GM18907 (cell line): ENCODE measurements around the gene MDFI.

ENCODE experiments used
- ATAC-seq: cut with Tn5 transposase; IDR thresholded peaks from one replicate; pipeline ENCODE4 v1.9.1; 2021; ENCODE audit warnings: mild to moderate bottlenecking, moderate library complexity; ENCODE audit not compliant: unreplicated experiment

Gene MDFI

GRCh38 chr6:41630946-41631345 lies 7.3 kb upstream of the MDFI start:
- no peak for ATAC-seq

DNA sequence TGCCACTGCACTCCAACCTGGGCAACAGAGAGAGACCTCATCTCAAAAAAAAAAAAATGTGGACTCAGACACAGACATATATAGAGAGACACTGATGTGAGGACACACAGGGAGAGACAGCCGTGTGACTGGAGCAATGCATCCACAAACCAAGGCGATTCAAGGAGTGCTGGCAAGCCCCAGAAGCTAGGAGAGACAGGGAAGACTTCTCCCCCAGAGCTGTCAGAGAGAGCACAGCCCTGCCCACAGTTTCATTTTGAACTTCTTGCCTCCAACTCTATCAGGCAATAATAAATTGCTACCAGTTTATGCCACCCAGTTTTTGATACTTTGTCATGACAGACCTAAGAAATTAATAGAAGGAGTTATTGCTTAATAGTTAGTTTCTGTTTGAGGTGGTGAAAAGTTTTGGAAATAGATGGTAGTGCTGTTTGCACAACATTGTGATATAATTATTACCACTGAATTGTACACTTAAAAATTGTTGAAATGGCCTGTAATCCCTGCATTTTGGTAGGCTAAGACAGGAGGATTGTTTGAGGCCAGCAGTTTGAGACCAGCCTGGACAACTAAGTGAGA lies 5.1 kb upstream of the MDFI start:
- ATAC-seq: no peak

GRCh38 chr6:41634657-41635056 lies 3.6 kb upstream of the MDFI start:
- ATAC-seq: no peak

- no peak for ATAC-seq
These were observed 2.9 kb upstream of the MDFI start for GRCh38 chr6:41635365-41635764.

GRCh38 chr6:41636833-41637193 lies 1.5 kb upstream of the MDFI start:
- no peak for ATAC-seq

- ATAC-seq: no peak
These were observed 870 bp upstream of the MDFI start for GRCh38 chr6:41637194-41638001.

- no peak for ATAC-seq
These were observed 904 bp downstream of the MDFI start for GRCh38 chr6:41638935-41639808.

GRCh38 chr6:41639809-41640371 lies 1.6 kb downstream of the MDFI start:
- ATAC-seq: no peak

DNA sequence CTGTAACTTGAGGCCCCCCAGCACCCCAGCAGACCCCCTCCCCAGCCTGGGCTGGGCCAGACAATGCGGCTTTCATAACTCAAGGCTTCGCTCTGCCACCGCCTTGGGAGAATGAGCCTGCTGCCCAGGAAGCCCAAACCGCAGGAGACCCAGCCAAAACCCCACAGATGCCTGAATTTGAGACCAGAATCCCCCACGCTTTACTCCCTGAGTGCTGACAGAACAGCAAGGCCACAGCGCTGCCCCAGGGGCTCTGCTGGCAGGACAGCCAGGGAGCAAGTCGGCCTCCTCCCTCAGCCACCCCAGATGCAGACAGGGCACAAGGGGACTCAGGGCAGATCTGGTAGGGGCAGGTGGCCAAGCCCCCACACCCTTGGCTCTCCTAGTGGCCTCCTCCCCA lies 2.2 kb downstream of the MDFI start:
- no peak for ATAC-seq

DNA sequence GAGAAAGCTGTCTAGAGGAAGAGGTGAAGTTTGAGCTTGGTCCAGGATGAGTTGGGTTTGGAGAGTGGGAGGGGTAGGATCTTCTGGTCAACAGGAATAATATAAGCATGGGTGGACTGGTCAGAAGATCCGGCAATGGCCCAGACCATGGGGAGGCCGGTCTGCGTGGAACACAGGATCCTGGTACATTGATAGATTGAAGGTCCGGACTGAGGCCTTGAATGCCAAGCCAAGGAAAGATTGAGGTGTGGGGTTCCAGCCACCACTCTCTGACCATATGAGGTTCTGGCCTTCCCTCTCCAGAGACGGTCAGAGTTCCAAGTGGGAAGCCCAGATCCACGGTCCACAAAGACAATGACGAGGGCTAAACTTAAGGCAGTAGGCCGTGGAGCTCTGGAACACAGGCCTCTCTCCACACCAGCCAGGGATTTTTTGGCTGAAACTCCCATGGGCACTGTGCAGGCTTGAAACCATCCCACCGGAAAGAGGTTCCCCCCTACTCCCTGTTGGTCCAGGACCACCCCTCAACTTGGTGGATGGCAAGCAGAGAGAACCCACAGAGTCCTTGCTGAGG lies 3.2 kb downstream of the MDFI start:
- no peak for ATAC-seq

DNA sequence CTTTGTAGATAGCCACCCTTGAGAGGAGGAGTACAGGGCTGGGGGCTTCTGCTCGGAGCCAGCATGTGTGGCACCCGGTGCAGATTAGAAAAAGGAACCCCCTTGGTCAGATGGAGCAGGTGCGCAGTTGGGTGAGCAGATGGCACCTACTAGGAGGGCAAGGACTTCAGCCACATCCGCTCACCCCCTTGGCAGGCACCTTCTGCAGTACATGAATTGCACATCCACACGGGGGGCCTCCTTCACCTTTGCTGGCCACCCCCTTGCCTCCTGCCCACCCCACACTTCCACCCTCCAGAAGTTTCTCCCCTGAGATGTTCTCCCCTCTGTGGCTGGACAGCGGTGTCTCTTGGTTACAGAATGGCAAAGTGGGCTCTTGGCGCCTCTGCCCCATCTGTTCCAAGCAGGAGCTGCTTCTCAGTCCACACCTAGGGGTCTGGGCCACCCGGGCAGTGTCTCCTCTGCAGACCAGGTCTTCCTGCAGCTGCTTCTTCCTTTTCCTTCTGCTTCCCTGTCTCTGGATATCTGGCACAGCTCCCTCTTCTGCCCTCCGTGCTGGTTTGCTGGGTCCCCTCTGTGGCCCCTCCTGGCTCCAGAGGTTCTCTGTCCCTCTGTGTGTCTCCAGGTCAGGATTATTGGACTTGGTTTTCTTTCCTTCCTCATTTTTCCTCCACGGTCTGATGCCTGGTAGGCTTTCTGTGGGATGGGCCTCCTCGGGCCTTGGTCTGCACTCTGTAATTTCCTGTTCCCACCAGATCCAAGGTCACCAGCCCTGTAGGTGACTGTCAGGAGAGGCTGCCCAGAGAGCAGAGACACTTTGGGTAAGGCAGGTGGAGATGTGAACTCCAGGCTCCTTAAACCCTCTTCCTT lies 4.1 kb downstream of the MDFI start:
- no peak for ATAC-seq

GRCh38 chr6:41642960-41643898 lies 5.0 kb downstream of the MDFI start:
- ATAC-seq: no peak

DNA sequence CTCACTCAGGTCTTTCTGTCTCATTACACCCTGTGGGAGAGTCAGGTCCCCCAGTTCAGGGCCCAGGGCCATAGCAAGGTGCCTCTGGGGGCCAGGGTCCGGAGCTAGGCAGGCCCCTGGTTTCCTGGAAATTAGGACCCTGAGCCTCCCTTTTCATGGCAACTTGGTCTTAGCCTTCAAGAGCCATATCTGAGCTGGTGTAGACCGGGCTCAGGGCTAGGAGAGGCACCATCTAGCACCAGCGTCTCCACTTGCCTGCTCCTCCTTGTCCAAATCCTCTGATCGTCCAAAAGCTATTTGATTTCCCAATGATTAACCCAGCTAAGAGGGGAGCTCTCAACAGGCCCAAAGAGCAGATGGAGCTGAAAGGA lies 5.6 kb downstream of the MDFI start:
- no peak for ATAC-seq

DNA sequence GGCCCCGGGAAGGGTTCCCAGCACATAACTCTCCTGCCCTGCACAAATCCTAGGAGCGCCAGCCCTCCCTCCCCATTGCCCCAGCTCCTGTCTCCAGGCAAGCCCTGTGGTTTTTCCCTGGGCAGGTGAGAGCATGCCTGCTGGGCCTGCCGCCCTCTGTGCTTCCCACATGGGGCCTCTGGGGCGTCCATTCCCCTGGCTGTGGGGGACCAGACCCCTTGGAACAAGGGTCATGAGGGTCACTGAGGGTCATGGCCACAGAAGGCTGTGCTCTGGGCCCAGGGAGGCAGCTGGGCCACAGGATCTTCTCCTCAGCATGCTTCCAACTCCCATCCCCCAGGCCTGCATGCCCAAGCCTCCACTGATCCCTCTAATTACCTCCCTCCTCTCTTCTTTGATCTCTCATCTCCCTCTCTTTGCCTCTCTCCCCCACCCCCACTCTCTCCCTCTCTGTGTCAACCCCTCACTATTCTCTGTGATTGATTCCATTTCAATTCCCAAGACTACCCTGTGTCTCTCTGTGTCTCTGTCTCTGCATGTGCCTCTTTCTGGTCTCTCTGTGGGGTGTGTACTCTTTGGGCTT lies 6.1 kb downstream of the MDFI start:
- no peak for ATAC-seq

- ATAC-seq: no peak
These were observed 6.8 kb downstream of the MDFI start for GRCh38 chr6:41645007-41645618.

GRCh38 chr6:41646026-41646795 lies 7.9 kb downstream of the MDFI start:
- ATAC-seq: no peak

DNA sequence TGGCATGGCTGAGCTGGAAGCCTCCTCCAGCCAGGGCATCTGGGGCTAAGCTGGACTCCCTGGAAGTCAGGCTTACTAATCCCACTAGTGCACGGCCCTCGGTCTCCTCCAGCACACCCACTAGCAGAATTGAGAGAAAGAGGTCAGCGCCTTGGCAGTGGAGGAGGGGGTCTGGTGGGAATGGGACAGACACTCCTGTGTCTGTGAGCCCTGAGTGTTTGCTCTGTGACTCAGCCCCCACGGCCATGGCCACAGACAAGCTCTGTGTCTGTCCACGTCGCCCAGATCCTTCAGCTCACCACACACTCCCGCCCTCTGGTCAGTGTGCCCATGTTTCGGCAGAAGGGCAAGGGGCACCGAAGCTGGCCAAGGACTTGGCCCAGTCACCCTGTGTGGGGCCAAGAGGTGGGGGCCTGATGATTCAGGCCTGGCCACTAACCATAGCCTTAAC lies 8.8 kb downstream of the MDFI start:
- no peak for ATAC-seq
